Stimulated activated CD4-positive, alpha-beta T cell treated with anti-CD3 and anti-CD28 coated beads, Interleukin-1b, Interleukin-23, amount 100 ng/mL, for 1 hour (primary cell): ENCODE data around the gene CACNA2D3.

ENCODE experiments used
- DNase-seq, 2 donors: peaks; one replicate each; pipeline ENCODE4 v3.0.0-alpha.2; 2020; ENCODE audit warnings: low read depth in 2 of 2

Gene CACNA2D3

GRCh38 chr3:54917862-54918261 is 795.5 kb downstream of the CACNA2D3 start:
- no peak for DNase-seq

- no peak for DNase-seq
Observed at GRCh38 chr3:54918516-54918915, 796.2 kb downstream of the CACNA2D3 start.

- no peak for DNase-seq
Observed at GRCh38 chr3:54928046-54928770, 805.9 kb downstream of the CACNA2D3 start, which contains the start of gene LRTM1. Gene LRTM1, minus strand, starts transcription at chr3:54928059. Its CDS starts 148 bp downstream, at chr3:54927911.

- no peak for DNase-seq
Observed at GRCh38 chr3:54931182-54931581, 808.8 kb downstream of the CACNA2D3 start.

- no peak for DNase-seq
Observed at GRCh38 chr3:54932606-54933005, 810.3 kb downstream of the CACNA2D3 start.

GRCh38 chr3:54935869-54936268 is 813.5 kb downstream of the CACNA2D3 start:
- no peak for DNase-seq

- no peak for DNase-seq
Observed at GRCh38 chr3:54936561-54936960, 814.2 kb downstream of the CACNA2D3 start.

- DNase-seq, result no peak
Observed at GRCh38 chr3:54939557-54940300, 817.4 kb downstream of the CACNA2D3 start.

- no peak for DNase-seq
Observed at GRCh38 chr3:54940971-54941370, 818.6 kb downstream of the CACNA2D3 start.

GRCh38 chr3:54941690-54942362 is 819.5 kb downstream of the CACNA2D3 start:
- no peak for DNase-seq

GRCh38 chr3:54949491-54950044 is 827.2 kb downstream of the CACNA2D3 start:
- no peak for DNase-seq

- DNase-seq, result no peak
Observed at GRCh38 chr3:54950391-54951003, 828.1 kb downstream of the CACNA2D3 start.

GRCh38 chr3:54951405-54951804 is 829.1 kb downstream of the CACNA2D3 start:
- no peak for DNase-seq

GRCh38 chr3:54954022-54954421 is 831.7 kb downstream of the CACNA2D3 start:
- no peak for DNase-seq

GRCh38 chr3:54954521-54954920 is 832.2 kb downstream of the CACNA2D3 start:
- DNase-seq, result no peak

GRCh38 chr3:54955496-54955895 is 833.1 kb downstream of the CACNA2D3 start:
- DNase-seq, result no peak

- no peak for DNase-seq
Observed at GRCh38 chr3:54955941-54956340, 833.6 kb downstream of the CACNA2D3 start.

- DNase-seq, result no peak
Observed at GRCh38 chr3:54957711-54958110, 835.4 kb downstream of the CACNA2D3 start.

- DNase-seq, result no peak
Observed at GRCh38 chr3:54960082-54960481, 837.7 kb downstream of the CACNA2D3 start.

GRCh38 chr3:54960701-54961100 is 838.3 kb downstream of the CACNA2D3 start:
- DNase-seq, result no peak

- DNase-seq, result no peak
Observed at GRCh38 chr3:54962200-54962599, 839.8 kb downstream of the CACNA2D3 start.

GRCh38 chr3:54963641-54964040 is 841.3 kb downstream of the CACNA2D3 start:
- no peak for DNase-seq
